Loucy (cell line): ENCODE results near the gene UQCC5.

Experiments used
- H2AFZ ChIP-seq: fragments of 200-600 bp; sonication (generic); 2 replicates; pipeline ENCODE4 v1.6.0; 2016; ENCODE audit warnings: antibody characterized with exemption, mild to moderate bottlenecking, low read length, moderate library complexity
- H3F3A ChIP-seq: fragments of 200-600 bp; 2 replicates; pipeline ENCODE4 v1.6.0; 2016; ENCODE audit warnings: antibody characterized with exemption, low read depth, mild to moderate bottlenecking
- H3K27me3 ChIP-seq: fragments of 200-600 bp; sonication (generic); 2 replicates; pipeline ENCODE4 v1.6.1; 2014; ENCODE audit warnings: low read length, mild to moderate bottlenecking; ENCODE audit not compliant: insufficient read depth, poor library complexity, severe bottlenecking
- H3K36me3 ChIP-seq: fragments of 200-600 bp; sonication (generic); 2 replicates; pipeline ENCODE4 v1.6.1; 2016; ENCODE audit warnings: low read length; ENCODE audit not compliant: insufficient read depth
- H3K4me1 ChIP-seq: fragments of 200-600 bp; sonication (generic); 2 replicates; pipeline ENCODE4 v1.5.1; 2014; ENCODE audit warnings: low read length, mild to moderate bottlenecking; ENCODE audit not compliant: insufficient read depth, poor library complexity, severe bottlenecking
- H3K4me2 ChIP-seq: fragments of 200-600 bp; sonication (generic); 2 replicates; pipeline ENCODE4 v1.6.0; 2014; ENCODE audit warnings: antibody characterized with exemption, low read length, low read depth, mild to moderate bottlenecking; ENCODE audit not compliant: poor library complexity, severe bottlenecking
- H3K4me3 ChIP-seq: fragments of 200-600 bp; sonication (generic); 2 replicates; pipeline ENCODE4 v1.5.1; 2014; ENCODE audit warnings: low read length, mild to moderate bottlenecking, mixed read lengths; ENCODE audit not compliant: poor library complexity, severe bottlenecking
- H3K79me2 ChIP-seq: fragments of 200-600 bp; sonication (generic); 2 replicates; pipeline ENCODE4 v1.6.1; 2014; ENCODE audit warnings: low read length; ENCODE audit not compliant: insufficient read depth
- H3K9ac ChIP-seq: fragments of 200-600 bp; sonication (generic); 2 replicates; pipeline ENCODE4 v1.6.0; 2014; ENCODE audit warnings: mild to moderate bottlenecking, low read depth, low read length, moderate library complexity; ENCODE audit not compliant: poor library complexity, severe bottlenecking
- H3K9me2 ChIP-seq: fragments of 200-600 bp; sonication (generic); replicated peaks from 2 replicates; pipeline ENCODE4 v1.6.1; 2016; ENCODE audit warnings: low read depth, low read length, mixed read lengths
- H3K9me3 ChIP-seq: fragments of 200-600 bp; sonication (generic); 2 replicates; pipeline ENCODE4 v1.6.1; 2014; ENCODE audit warnings: mild to moderate bottlenecking, antibody characterized with exemption, low read length, low read depth; ENCODE audit not compliant: insufficient read depth
- H4K20me1 ChIP-seq: fragments of 200-600 bp; sonication (generic); 2 replicates; pipeline ENCODE4 v1.6.0; 2014; ENCODE audit warnings: antibody characterized with exemption, low read length, mild to moderate bottlenecking; ENCODE audit not compliant: insufficient read depth, poor library complexity, severe bottlenecking
- CTCF ChIP-seq: fragments of 200-600 bp; sonication (generic); conservative IDR thresholded peaks from 2 replicates; pipeline ENCODE4 v1.5.1; 2014; ENCODE audit warnings: mild to moderate bottlenecking, antibody characterized with exemption, low read length
- EZH2phosphoT487 ChIP-seq: fragments of 200-600 bp; IDR thresholded peaks from 2 replicates; pipeline ENCODE4 v1.6.1; 2018; ENCODE audit warnings: antibody characterized with exemption, mild to moderate bottlenecking, moderate library complexity, borderline replicate concordance

The UQCC5 gene

GRCh38 chr3:52544937-52545336, 8.5 kb downstream of the UQCC5 start:
- no peaks in the 10 kb centered on the region for H3K9me2 ChIP-seq
- H3F3A ChIP-seq, result peaks cover 3% of the 10 kb centered on the region; the same call in 1 of the 2 replicates
- H4K20me1 ChIP-seq, result peaks cover 2% of the 10 kb centered on the region
- no peak overlapping the region for H3K9ac ChIP-seq
- no peak overlapping the region for H2AFZ ChIP-seq
- no peaks in the 10 kb centered on the region for H3K79me2 ChIP-seq
- no peaks in the 10 kb centered on the region for H3K27me3 ChIP-seq
- no peaks in the 10 kb centered on the region for H3K9me3 ChIP-seq
- TF ChIP-seq CTCF (no peak), EZH2phosphoT487 (no peak)
- peaks cover 29% of the 10 kb centered on the region; the same call in 1 of the 2 replicates for H3K36me3 ChIP-seq
- no peak overlapping the region for H3K4me3 ChIP-seq
- peaks cover 1% of the 10 kb centered on the region for H3K4me1 ChIP-seq
- H3K4me2 ChIP-seq, result no peak overlapping the region

GRCh38 chr3:52546111-52546901, 9.9 kb downstream of the UQCC5 start:
- H3K4me1 ChIP-seq, result no peaks in the 10 kb centered on the region
- peaks cover 41% of the 10 kb centered on the region; the same call in 1 of the 2 replicates for H3K36me3 ChIP-seq
- H3F3A ChIP-seq, result peaks cover 3% of the 10 kb centered on the region; the same call in 1 of the 2 replicates
- no peak for TF ChIP-seq CTCF
- no peak for TF ChIP-seq EZH2phosphoT487
- H3K27me3 ChIP-seq, result no peaks in the 10 kb centered on the region
- no peaks in the 10 kb centered on the region for H3K79me2 ChIP-seq
- H3K9me2 ChIP-seq, result no peaks in the 10 kb centered on the region
- no peaks in the 10 kb centered on the region for H3K9me3 ChIP-seq
- no peak overlapping the region for H3K4me3 ChIP-seq
- H3K9ac ChIP-seq, result no peak overlapping the region
- H2AFZ ChIP-seq, result no peak overlapping the region
- H3K4me2 ChIP-seq, result no peak overlapping the region
- no peaks in the 10 kb centered on the region for H4K20me1 ChIP-seq

GRCh38 chr3:52547143-52547542, 10.7 kb downstream of the UQCC5 start:
- Histone ChIP-seq H3K79me2 (no peaks in the 10 kb centered on the region), H3K4me2 (no peak overlapping the region)
- TF ChIP-seq EZH2phosphoT487, result no peak
- no peak for TF ChIP-seq CTCF

More at GRCh38 chr3:52547143-52547542, 10.7 kb downstream of the UQCC5 start:
- H2AFZ ChIP-seq, result no peak overlapping the region
- no peaks in the 10 kb centered on the region for H3K4me1 ChIP-seq
- no peaks in the 10 kb centered on the region for H3K27me3 ChIP-seq
- H3K9me2 ChIP-seq, result no peaks in the 10 kb centered on the region
- H3K36me3 ChIP-seq, result peaks cover 49% of the 10 kb centered on the region; the same call in 1 of the 2 replicates
- no peak overlapping the region for H3K4me3 ChIP-seq
- no peaks in the 10 kb centered on the region for H3K9me3 ChIP-seq
- peaks cover 3% of the 10 kb centered on the region; the same call in 1 of the 2 replicates for H3F3A ChIP-seq
- no peak overlapping the region for H3K9ac ChIP-seq
- H4K20me1 ChIP-seq, result no peaks in the 10 kb centered on the region
